Duodenal mucosa (tissue), 2 donors: ENCODE data around the gene PEX5.
A peak's percentile ranks its signal among the peaks of the same experiment; 100 is the strongest.

Experiments used
- H3K27ac ChIP-seq: one replicate; pipeline ENCODE4 v1.7.0; 2013; ENCODE audit warnings: low read depth, low read length
- H3K27me3 ChIP-seq, 2 donors: one replicate each; pipeline ENCODE4 v1.7.0; 2013; ENCODE audit warnings: low read length in 2 of 2, control low read depth in 1 of 2; ENCODE audit not compliant: insufficient read depth in 2 of 2, control insufficient read depth in 1 of 2
- H3K36me3 ChIP-seq, 2 donors: one replicate each; pipeline ENCODE4 v1.7.0; 2013; ENCODE audit warnings: low read length in 2 of 2, control low read depth in 1 of 2; ENCODE audit not compliant: insufficient read depth in 2 of 2, control insufficient read depth in 1 of 2
- H3K4me1 ChIP-seq, 2 donors: one replicate each; pipeline ENCODE4 v1.7.0; 2013; ENCODE audit warnings: low read length in 2 of 2, control low read depth in 1 of 2; ENCODE audit not compliant: insufficient read depth in 2 of 2, control insufficient read depth in 1 of 2
- H3K4me3 ChIP-seq, 2 donors: one replicate each; pipeline ENCODE4 v1.7.0; 2013; ENCODE audit warnings: low read length in 2 of 2, low read depth in 1 of 2
- H3K9ac ChIP-seq, 2 donors: one replicate each; pipeline ENCODE4 v1.7.0; 2013; ENCODE audit warnings: low read length in 2 of 2, low read depth in 1 of 2
- H3K9me3 ChIP-seq, 2 donors: one replicate each; pipeline ENCODE4 v1.7.0; 2013; ENCODE audit warnings: low read length in 2 of 2, control low read depth in 1 of 2; ENCODE audit not compliant: control insufficient read depth in 1 of 2

The PEX5 gene

GRCh38 chr12:7189398-7190267 is at the start of gene PEX5:
Gene PEX5, plus strand, starts transcription at chr12:7189686. Its CDS starts 692 bp downstream, at chr12:7190378.
- H3K4me1 ChIP-seq: peaks cover 9 to 19% of the 10 kb centered on the region in 2 donors
- no peaks in the 10 kb centered on the region for H3K9me3 ChIP-seq
- H3K27ac ChIP-seq: peak within 1 kb of the TSS; percentile 67
- H3K36me3 ChIP-seq: peaks cover 7 to 19% of the 10 kb centered on the region in 2 donors
- peak within 1 kb of the TSS; percentile 88 to 91 for H3K9ac ChIP-seq
- peak within 1 kb of the TSS; percentile 91 to 94 for H3K4me3 ChIP-seq
- H3K27me3 ChIP-seq: no peaks in the 10 kb centered on the region

GRCh38 chr12:7141351-7142005 is 48.0 kb upstream of the PEX5 start:
- Histone ChIP-seq H3K9ac (no peak overlapping the region), H3K36me3 (peaks cover 24 to 26% of the 10 kb centered on the region in 2 donors), H3K4me3 (no peak overlapping the region), H3K27me3 (no peaks in the 10 kb centered on the region), H3K9me3 (no peaks in the 10 kb centered on the region), H3K4me1 (peaks cover 0 to 6% of the 10 kb centered on the region in 2 donors), H3K27ac (no peak overlapping the region)

- H3K27ac ChIP-seq: no peak overlapping the region
- no peak overlapping the region for H3K4me3 ChIP-seq
- H3K36me3 ChIP-seq: peaks cover 17 to 19% of the 10 kb centered on the region in 2 donors
- no peaks in the 10 kb centered on the region for H3K27me3 ChIP-seq
- peaks cover 0 to 9% of the 10 kb centered on the region in 2 donors for H3K4me1 ChIP-seq
- no peak overlapping the region for H3K9ac ChIP-seq
- H3K9me3 ChIP-seq: no peaks in the 10 kb centered on the region
These were observed 47.3 kb upstream of the PEX5 start for GRCh38 chr12:7142056-7142644.

- H3K9me3 ChIP-seq: no peaks in the 10 kb centered on the region
- H3K9ac ChIP-seq: no peak overlapping the region
- no peak overlapping the region for H3K4me3 ChIP-seq
- peaks cover 0 to 9% of the 10 kb centered on the region in 2 donors for H3K4me1 ChIP-seq
- H3K36me3 ChIP-seq: peaks cover 14% of the 10 kb centered on the region in 2 donors
- no peaks in the 10 kb centered on the region for H3K27me3 ChIP-seq
- no peak overlapping the region for H3K27ac ChIP-seq
These were observed 46.5 kb upstream of the PEX5 start for GRCh38 chr12:7142809-7143465.

GRCh38 chr12:7143564-7143963 is 45.9 kb upstream of the PEX5 start:
- Histone ChIP-seq H3K9ac (no peak overlapping the region), H3K4me1 (peaks cover 0 to 9% of the 10 kb centered on the region in 2 donors), H3K27me3 (no peaks in the 10 kb centered on the region), H3K27ac (no peak overlapping the region), H3K4me3 (no peak overlapping the region), H3K36me3 (peaks cover 14 to 15% of the 10 kb centered on the region in 2 donors), H3K9me3 (no peaks in the 10 kb centered on the region)

GRCh38 chr12:7144414-7145120 is 44.9 kb upstream of the PEX5 start:
- H3K4me1 ChIP-seq: peaks cover 0 to 9% of the 10 kb centered on the region in 2 donors
- H3K36me3 ChIP-seq: peaks cover 20 to 24% of the 10 kb centered on the region in 2 donors
- H3K4me3 ChIP-seq: no peak overlapping the region
- no peak overlapping the region for H3K27ac ChIP-seq
- H3K27me3 ChIP-seq: no peaks in the 10 kb centered on the region
- no peaks in the 10 kb centered on the region for H3K9me3 ChIP-seq
- no peak overlapping the region for H3K9ac ChIP-seq

GRCh38 chr12:7145671-7146070 is 43.8 kb upstream of the PEX5 start:
- Histone ChIP-seq H3K9ac (no peak overlapping the region), H3K9me3 (no peaks in the 10 kb centered on the region), H3K27ac (no peak overlapping the region), H3K27me3 (no peaks in the 10 kb centered on the region), H3K4me1 (peaks cover 0 to 9% of the 10 kb centered on the region in 2 donors), H3K4me3 (no peak overlapping the region), H3K36me3 (peaks cover 25 to 31% of the 10 kb centered on the region in 2 donors)

GRCh38 chr12:7146228-7146627 is 43.3 kb upstream of the PEX5 start:
- Histone ChIP-seq H3K27ac (no peak overlapping the region), H3K27me3 (no peaks in the 10 kb centered on the region), H3K4me1 (peaks cover 0 to 9% of the 10 kb centered on the region in 2 donors), H3K4me3 (no peak overlapping the region), H3K36me3 (peaks cover 27 to 36% of the 10 kb centered on the region in 2 donors), H3K9ac (no peak overlapping the region), H3K9me3 (no peaks in the 10 kb centered on the region)

GRCh38 chr12:7146906-7147305 is 42.6 kb upstream of the PEX5 start:
- Histone ChIP-seq H3K4me3 (no peak overlapping the region), H3K27me3 (no peaks in the 10 kb centered on the region), H3K27ac (no peak overlapping the region), H3K4me1 (peaks cover 0 to 9% of the 10 kb centered on the region in 2 donors), H3K9me3 (no peaks in the 10 kb centered on the region), H3K9ac (no peak overlapping the region), H3K36me3 (peaks cover 26 to 41% of the 10 kb centered on the region in 2 donors)
